Endothelial cell of umbilical vein (primary cell): ENCODE data around the gene DNAH10. TPM values are rescaled to one million over a fixed set of nuclear protein-coding genes. Genes with fewer than 3 reads are reported as not detected.

ENCODE experiments used
- BruUV-seq: library from RNA; stranded (reverse); fragments of 400-500 nt; replicated peaks from 2 replicates; lab custom pipeline; 2021; lab: Mats Ljungman, UMichigan
- CTCF ChIA-PET: fragments of 300-600, 350-600 bp; sonication (Branson Sonifier 250); formaldehyde crosslinking; loops from one replicate; lab custom pipeline; 2021; ENCODE audit warnings: antibody characterized with exemption, inconsistent platforms; lab: Charles Lee
- POLR2A ChIA-PET: fragments of 300-600, 350-600 bp; sonication (Branson Sonifier 250); formaldehyde crosslinking; loops from one replicate; lab custom pipeline; 2021; ENCODE audit warnings: antibody characterized with exemption, inconsistent platforms; lab: Charles Lee
- DNase-seq: peaks from one replicate; pipeline ENCODE4 v3.0.0-alpha.2; 2011; ENCODE audit warnings: low read depth, low spot score
- FAIRE-seq: peaks from 2 replicates; lab custom pipeline; 2011; peaks lifted over from hg19 to GRCh38; lab: Jason Lieb, UNC
- H2AFZ ChIP-seq: 2 replicates; pipeline ENCODE4 v1.6.0; 2012; ENCODE audit warnings: low read depth, low read length, control low read depth, inconsistent platforms
- H3K27ac ChIP-seq: 2 replicates; pipeline ENCODE4 v1.5.1; 2011; ENCODE audit warnings: low read depth, mild to moderate bottlenecking, control low read depth, low read length, moderate library complexity; ENCODE audit not compliant: insufficient read depth
- H3K27me3 ChIP-seq, 2 experiments: 2 replicates each; pipeline versions ENCODE4 v1.6.0 to v1.6.1; 2011; ENCODE audit warnings: low read length in 2 of 2, mixed read lengths in 1 of 2; ENCODE audit not compliant: control insufficient read depth in 2 of 2, insufficient read depth in 2 of 2
- H3K36me3 ChIP-seq, 2 experiments: 2 replicates in 1 of 2; 3 replicates in 1 of 2; pipeline ENCODE4 v1.5.1; 2011; ENCODE audit warnings: low read length in 2 of 2, mild to moderate bottlenecking in 1 of 2, moderate library complexity in 1 of 2; ENCODE audit not compliant: control insufficient read depth in 2 of 2, insufficient read depth in 2 of 2; ENCODE audit errors: extremely low read depth in 1 of 2
- H3K4me1 ChIP-seq: 3 replicates; pipeline ENCODE4 v1.5.1; 2011; ENCODE audit warnings: mild to moderate bottlenecking, low read length; ENCODE audit not compliant: control insufficient read depth, insufficient read depth; ENCODE audit errors: extremely low read depth
- H3K4me2 ChIP-seq: 2 replicates; pipeline ENCODE4 v1.6.1; 2011; ENCODE audit warnings: low read length, control low read depth, mixed read lengths; ENCODE audit not compliant: insufficient read depth
- H3K4me3 ChIP-seq, 3 experiments: fragments of 200-600 bp in 1 of 3; sonication (generic), shearing (Covaris generic) in 1 of 3; replicated peaks in 1 of 3; 2 replicates each; pipeline ENCODE4 v1.5.1; 2011 to 2016; ENCODE audit warnings: control low read depth in 3 of 3, low read length in 3 of 3, mild to moderate bottlenecking in 2 of 3, inconsistent platforms in 1 of 3, low read depth in 1 of 3, moderate library complexity in 1 of 3; ENCODE audit not compliant: insufficient read depth in 1 of 3
- H3K79me2 ChIP-seq: 2 replicates; pipeline ENCODE4 v1.6.0; 2012; ENCODE audit warnings: low read length, inconsistent platforms; ENCODE audit not compliant: control insufficient read depth, insufficient read depth
- H3K9ac ChIP-seq: replicated peaks from 2 replicates; pipeline ENCODE3; 2011; ENCODE audit warnings: low read length, control low read depth; ENCODE audit not compliant: insufficient read depth; ENCODE audit errors: extremely low read depth
- H3K9me1 ChIP-seq: replicated peaks from 3 replicates; pipeline ENCODE4 v1.6.0; 2011; ENCODE audit warnings: mild to moderate bottlenecking, low read length; ENCODE audit not compliant: control insufficient read depth, insufficient read depth; ENCODE audit errors: extremely low read depth
- H3K9me3 ChIP-seq: replicated peaks from 2 replicates; pipeline ENCODE4 v1.5.1; 2012; ENCODE audit warnings: low read length, inconsistent platforms; ENCODE audit not compliant: control insufficient read depth, insufficient read depth
- H4K20me1 ChIP-seq: replicated peaks from 2 replicates; pipeline ENCODE3; 2011; ENCODE audit warnings: mild to moderate bottlenecking, low read length; ENCODE audit not compliant: control insufficient read depth, insufficient read depth; ENCODE audit errors: extremely low read depth
- EZH2 ChIP-seq: IDR thresholded peaks from 2 replicates; pipeline ENCODE4 v1.6.1; 2012; ENCODE audit warnings: borderline replicate concordance, low read depth, mild to moderate bottlenecking, moderate library complexity, low read length, inconsistent platforms; ENCODE audit not compliant: severe bottlenecking
- FOS ChIP-seq: IDR thresholded peaks from 2 replicates; pipeline ENCODE4 v1.6.1; 2011; ENCODE audit warnings: mild to moderate bottlenecking, low read length, moderate library complexity, borderline replicate concordance; ENCODE audit not compliant: insufficient read depth
- GATA2 ChIP-seq: IDR thresholded peaks from 2 replicates; pipeline ENCODE4 v1.7.0; 2011; ENCODE audit warnings: low read depth, mild to moderate bottlenecking, moderate library complexity, mixed read lengths, low read length; ENCODE audit not compliant: insufficient read length, insufficient read depth
- JUN ChIP-seq: IDR thresholded peaks from 2 replicates; pipeline ENCODE4 v1.6.1; 2011; ENCODE audit warnings: borderline replicate concordance, low read depth; ENCODE audit not compliant: insufficient read length, insufficient read depth
- MAX ChIP-seq: IDR thresholded peaks from 2 replicates; pipeline ENCODE4 v1.6.1; 2011; ENCODE audit not compliant: insufficient read depth, insufficient read length
- MYC ChIP-seq: IDR thresholded peaks from one replicate; pipeline ENCODE4 v1.6.1; 2011; ENCODE audit warnings: mild to moderate bottlenecking, low read depth, low read length
- POLR2A ChIP-seq: IDR thresholded peaks from 2 replicates; pipeline ENCODE4 v1.6.1; 2012; ENCODE audit warnings: low read depth, mild to moderate bottlenecking, control low read depth, low read length
- POLR2AphosphoS5 ChIP-seq: IDR thresholded peaks from 2 replicates; pipeline ENCODE4 v1.6.1; 2012; ENCODE audit warnings: low read depth, mild to moderate bottlenecking, control low read depth, low read length, moderate library complexity; ENCODE audit not compliant: insufficient read depth
- dilution Hi-C: fragments of 300-500 bp; cut with MboI; formaldehyde crosslinking; loops from one replicate; pipeline ENCODE4 v1.15.0; 2019; ENCODE audit warnings: low sequenced_read_pairs; ENCODE audit not compliant: extremely low pct_ligation_motif_present
- intact Hi-C: fragments of 100-400 bp; cut with micrococcal nuclease; formaldehyde crosslinking; loops from one replicate; pipeline ENCODE4 v1.10.0; 2022
- polyA plus RNA-seq, 4 experiments: library from polyadenylated mRNA; depleted of rRNA in 3 of 4; stranded (reverse) in 3 of 4; unstranded in 1 of 4; fragments of >200 nt; gene quantifications; 2 replicates each; pipeline versions ENCODE4 v1.2.1 to v1.2.3, GENCODE V29; 2011 to 2012; ENCODE audit warnings: missing spikeins in 1 of 4
- total RNA-seq: library from RNA; stranded (reverse); gene quantifications from 2 replicates; pipeline ENCODE4 v1.2.3, GENCODE V29; 2021
- TF ChIP-seq, protein P1 (sequence below), 2 donors: IDR thresholded peaks; 1 replicate in 1 of 2; 2 replicates in 1 of 2; pipeline ENCODE4 v1.5.1; 2011; ENCODE audit warnings: low read length in 2 of 2, mild to moderate bottlenecking in 2 of 2, moderate library complexity in 2 of 2, control low read depth in 1 of 2, inconsistent platforms in 1 of 2, low read depth in 1 of 2; ENCODE audit not compliant: insufficient read depth in 1 of 2; ENCODE audit errors: extremely low read depth in 1 of 2

The DNAH10 gene
- total and polyA plus RNA-seq, 2 donors (not counting 3 experiments of a cell fraction or from before 2014, with no cell fraction given) = 0.04 to 0.31 TPM

DNA sequence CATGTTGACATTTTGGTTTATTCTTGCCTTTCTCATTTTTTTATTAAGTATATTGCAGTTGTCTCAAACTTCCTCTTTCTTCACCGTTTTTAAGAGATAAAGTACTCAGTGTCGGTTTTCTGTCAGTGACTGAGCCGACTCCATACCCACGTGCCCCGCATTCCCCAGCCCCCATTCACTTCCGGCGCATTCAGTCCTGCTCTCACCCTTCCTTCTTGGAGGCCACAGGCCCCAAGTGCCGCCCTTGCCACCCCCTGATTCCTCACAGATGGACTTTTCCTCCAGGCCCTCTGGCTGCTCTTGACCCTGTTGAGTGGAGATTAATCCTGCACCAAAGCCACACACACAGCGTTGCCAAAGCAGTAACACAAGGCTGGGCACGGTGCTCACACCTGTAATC lies 19.1 kb upstream of the DNAH10 start:
- Histone ChIP-seq H3K27ac (no peak overlapping the region), H3K9me1 (no peaks in the 10 kb centered on the region), H2AFZ (no peak overlapping the region), H3K4me2 (no peak overlapping the region), H3K79me2 (no peaks in the 10 kb centered on the region), H3K36me3 (peaks cover 21 to 23% of the 10 kb centered on the region in 2 experiments), H3K9ac (no peak overlapping the region), H4K20me1 (no peaks in the 10 kb centered on the region), H3K27me3 (no peaks in the 10 kb centered on the region), H3K9me3 (no peaks in the 10 kb centered on the region), H3K4me1 (no peaks in the 10 kb centered on the region), H3K4me3 (no peak overlapping the region)
- POLR2A ChIA-PET = no interaction called here
- CTCF ChIA-PET = no interaction called here
- no peak for TF ChIP-seq FOS
- FAIRE-seq (no peak), DNase-seq (no peak)
- BruUV-seq = no TSS peak
- dilution Hi-C loops (no loop called here), intact Hi-C loops (no loop called here)

GRCh38 chr12:123744836-123745235 lies 17.3 kb upstream of the DNAH10 start:
- no peaks in the 10 kb centered on the region for H4K20me1 ChIP-seq
- no peaks in the 10 kb centered on the region for H3K9me3 ChIP-seq
- DNase-seq = no peak
- H3K36me3 ChIP-seq = peaks cover 18 to 27% of the 10 kb centered on the region in 2 experiments
- dilution Hi-C loops (no loop called here), intact Hi-C loops (loop anchor here (1.0 kb wide), 1 partner anchor 32 kb away; no protein-coding TSS in a partner anchor)
- no peak overlapping the region for H3K27ac ChIP-seq
- no peaks in the 10 kb centered on the region for H3K4me1 ChIP-seq
- H3K4me3 ChIP-seq = no peak overlapping the region
- H3K9me1 ChIP-seq = no peaks in the 10 kb centered on the region
- TF ChIP-seq EZH2 (no peak), FOS (no peak), GATA2 (no peak), JUN (no peak), MAX (no peak), POLR2AphosphoS5 (no peak), MYC (no peak), POLR2A (no peak)
- TF ChIP-seq, protein P1, sequence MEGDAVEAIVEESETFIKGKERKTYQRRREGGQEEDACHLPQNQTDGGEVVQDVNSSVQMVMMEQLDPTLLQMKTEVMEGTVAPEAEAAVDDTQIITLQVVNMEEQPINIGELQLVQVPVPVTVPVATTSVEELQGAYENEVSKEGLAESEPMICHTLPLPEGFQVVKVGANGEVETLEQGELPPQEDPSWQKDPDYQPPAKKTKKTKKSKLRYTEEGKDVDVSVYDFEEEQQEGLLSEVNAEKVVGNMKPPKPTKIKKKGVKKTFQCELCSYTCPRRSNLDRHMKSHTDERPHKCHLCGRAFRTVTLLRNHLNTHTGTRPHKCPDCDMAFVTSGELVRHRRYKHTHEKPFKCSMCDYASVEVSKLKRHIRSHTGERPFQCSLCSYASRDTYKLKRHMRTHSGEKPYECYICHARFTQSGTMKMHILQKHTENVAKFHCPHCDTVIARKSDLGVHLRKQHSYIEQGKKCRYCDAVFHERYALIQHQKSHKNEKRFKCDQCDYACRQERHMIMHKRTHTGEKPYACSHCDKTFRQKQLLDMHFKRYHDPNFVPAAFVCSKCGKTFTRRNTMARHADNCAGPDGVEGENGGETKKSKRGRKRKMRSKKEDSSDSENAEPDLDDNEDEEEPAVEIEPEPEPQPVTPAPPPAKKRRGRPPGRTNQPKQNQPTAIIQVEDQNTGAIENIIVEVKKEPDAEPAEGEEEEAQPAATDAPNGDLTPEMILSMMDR (IDR thresholded peaks at IDR 0.05; ENCODE audit: extremely low read depth in 1 of 2, insufficient read depth in 1 of 2, low read depth in 1 of 2, low read length in 2 of 2) = no peak
- no TSS peak for BruUV-seq
- no peaks in the 10 kb centered on the region for H3K79me2 ChIP-seq
- FAIRE-seq = no peak
- no peak overlapping the region for H3K4me2 ChIP-seq
- no peak overlapping the region for H2AFZ ChIP-seq
- POLR2A ChIA-PET = no interaction called here
- H3K9ac ChIP-seq = no peak overlapping the region
- no peaks in the 10 kb centered on the region for H3K27me3 ChIP-seq
- CTCF ChIA-PET = no interaction called here
